LNCaP clone FGC (cell line): ENCODE data around the gene EMILIN3.

Experiments
- DNase-seq: peaks from one replicate; pipeline ENCODE4 v3.0.0-alpha.2; 2011; ENCODE audit warnings: low read depth
- H3K4me3 ChIP-seq: 2 replicates; pipeline ENCODE4 v1.5.1; 2011; ENCODE audit warnings: mild to moderate bottlenecking, low read depth, low read length, control low read depth
- TF ChIP-seq, protein P1 (sequence below): IDR thresholded peaks from 2 replicates; pipeline ENCODE4 v1.5.1; 2012; ENCODE audit warnings: mild to moderate bottlenecking; ENCODE audit not compliant: control insufficient read depth, insufficient read depth; ENCODE audit errors: extremely low read depth

EMILIN3 gene

GRCh38 chr20:41364236-41364855 lies 2.3 kb downstream of the EMILIN3 start:
- no peak overlapping the region for H3K4me3 ChIP-seq
- DNase-seq: no peak
- TF ChIP-seq, protein P1, sequence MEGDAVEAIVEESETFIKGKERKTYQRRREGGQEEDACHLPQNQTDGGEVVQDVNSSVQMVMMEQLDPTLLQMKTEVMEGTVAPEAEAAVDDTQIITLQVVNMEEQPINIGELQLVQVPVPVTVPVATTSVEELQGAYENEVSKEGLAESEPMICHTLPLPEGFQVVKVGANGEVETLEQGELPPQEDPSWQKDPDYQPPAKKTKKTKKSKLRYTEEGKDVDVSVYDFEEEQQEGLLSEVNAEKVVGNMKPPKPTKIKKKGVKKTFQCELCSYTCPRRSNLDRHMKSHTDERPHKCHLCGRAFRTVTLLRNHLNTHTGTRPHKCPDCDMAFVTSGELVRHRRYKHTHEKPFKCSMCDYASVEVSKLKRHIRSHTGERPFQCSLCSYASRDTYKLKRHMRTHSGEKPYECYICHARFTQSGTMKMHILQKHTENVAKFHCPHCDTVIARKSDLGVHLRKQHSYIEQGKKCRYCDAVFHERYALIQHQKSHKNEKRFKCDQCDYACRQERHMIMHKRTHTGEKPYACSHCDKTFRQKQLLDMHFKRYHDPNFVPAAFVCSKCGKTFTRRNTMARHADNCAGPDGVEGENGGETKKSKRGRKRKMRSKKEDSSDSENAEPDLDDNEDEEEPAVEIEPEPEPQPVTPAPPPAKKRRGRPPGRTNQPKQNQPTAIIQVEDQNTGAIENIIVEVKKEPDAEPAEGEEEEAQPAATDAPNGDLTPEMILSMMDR: no peak

DNA sequence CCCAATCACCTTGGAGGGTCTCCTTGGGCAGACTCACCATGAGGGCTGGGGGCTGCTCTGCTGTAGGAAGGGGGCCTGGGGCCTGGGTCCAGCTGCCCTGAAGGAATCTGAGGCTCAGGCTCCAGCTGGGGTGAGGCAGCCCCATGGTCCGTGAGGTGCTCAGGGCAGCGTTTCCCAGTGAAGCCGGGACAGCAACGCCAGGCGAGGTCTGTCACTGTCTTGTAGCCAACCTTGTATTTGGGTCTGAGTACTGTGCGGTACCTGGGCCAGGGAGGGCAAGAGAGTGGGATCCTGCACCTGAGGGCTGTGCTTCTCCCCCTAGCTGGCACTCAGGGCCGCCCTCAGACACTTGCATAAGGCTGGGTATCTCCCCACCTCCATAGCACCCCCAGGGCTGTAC lies 3.0 kb downstream of the EMILIN3 start:
- DNase-seq: no peak
- TF ChIP-seq, protein P1: no peak
- H3K4me3 ChIP-seq: no peak overlapping the region

DNA sequence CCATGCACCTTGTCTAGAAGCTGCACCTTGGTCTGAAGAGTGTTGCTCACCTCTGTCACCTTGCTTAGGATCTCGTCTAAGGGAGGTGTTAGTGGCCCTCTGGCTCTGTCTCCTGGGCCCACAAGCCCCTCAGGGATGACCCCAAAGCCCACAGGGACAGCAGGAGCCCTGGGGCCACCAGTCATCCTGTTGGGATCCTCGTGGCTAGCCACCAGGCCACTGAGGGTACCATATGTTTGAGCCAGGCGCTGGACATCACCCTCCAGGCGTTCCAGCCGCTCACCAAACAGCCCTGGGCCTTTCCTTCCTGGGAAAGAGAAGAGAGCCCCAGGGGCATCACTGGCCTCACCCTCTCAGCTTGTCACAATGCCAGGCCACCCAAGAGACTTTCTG lies 3.9 kb downstream of the EMILIN3 start:
- TF ChIP-seq, protein P1: no peak
- DNase-seq: no peak
- no peak overlapping the region for H3K4me3 ChIP-seq

- H3K4me3 ChIP-seq: no peak overlapping the region
- DNase-seq: no peak
- TF ChIP-seq, protein P1: no peak
Measured at GRCh38 chr20:41361757-41362747, 4.6 kb downstream of the EMILIN3 start.

- no peak for DNase-seq
- no peak overlapping the region for H3K4me3 ChIP-seq
- TF ChIP-seq, protein P1: no peak
Measured at GRCh38 chr20:41360831-41361756, 5.5 kb downstream of the EMILIN3 start.

DNA sequence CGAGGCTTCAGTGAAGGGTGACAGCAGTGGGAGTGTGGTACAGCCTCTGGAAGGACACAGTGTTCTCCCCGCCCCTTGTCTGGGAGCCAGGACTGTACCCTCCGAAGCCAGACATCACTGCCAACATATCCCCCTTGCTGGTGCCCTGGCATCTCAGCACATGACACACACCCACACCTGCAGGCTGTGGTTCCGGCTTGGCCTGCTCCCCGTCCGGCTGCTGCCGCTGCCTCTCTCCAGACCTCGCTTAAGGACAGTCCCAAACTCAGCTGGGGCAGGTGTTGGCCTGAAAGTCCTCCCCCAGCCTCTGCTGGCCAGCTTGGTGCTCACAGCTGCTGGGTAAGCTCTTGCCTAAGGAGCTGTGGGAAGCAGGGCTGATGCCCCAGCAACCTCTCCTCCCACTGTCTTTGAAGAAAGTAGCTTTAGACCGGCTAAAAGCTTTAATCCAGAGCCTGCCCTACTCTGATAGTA lies 7.0 kb downstream of the EMILIN3 start:
- TF ChIP-seq, protein P1: no peak
- DNase-seq: no peak
- no peak overlapping the region for H3K4me3 ChIP-seq
